ENCODE results near the gene C2orf15.
A peak's percentile ranks its signal among the peaks of the same experiment; 100 is the strongest.

The C2orf15 gene

GRCh38 chr2:99152199-99152895 is 10.8 kb downstream of the C2orf15 start:
- no peak for DNase-seq (ENCODE audit: low read depth, low spot score)
- Histone ChIP-seq H3K9me3 (ENCODE audit: insufficient read depth, low read length) (no peaks in the 10 kb centered on the region), H3K9ac (ENCODE audit: insufficient read length, low read depth) (no peak overlapping the region), H3K4me1 (ENCODE audit: insufficient read depth, insufficient read length) (no peaks in the 10 kb centered on the region), H3K4me3 (ENCODE audit: insufficient read length, low read depth) (no peak overlapping the region), H3K27me3 (ENCODE audit: insufficient read depth, insufficient read length) (no peaks in the 10 kb centered on the region), H3K36me3 (ENCODE audit: insufficient read depth, insufficient read length, low read length) (peaks cover 9% of the 10 kb centered on the region)
- no peak for TF ChIP-seq YY1 (IDR thresholded peaks at IDR 0.05; ENCODE audit: insufficient read depth, insufficient read length)
- no peak for TF ChIP-seq SUZ12 (IDR thresholded peaks at IDR 0.05; ENCODE audit: extremely low read depth, insufficient read depth, insufficient read length)
- no peak for TF ChIP-seq ZNF274 (IDR thresholded peaks at IDR 0.05; ENCODE audit: low read depth, low read length)

GRCh38 chr2:99153921-99154604 is 12.6 kb downstream of the C2orf15 start:
- no peaks in the 10 kb centered on the region for H3K4me1 ChIP-seq (ENCODE audit: insufficient read depth, insufficient read length)
- H3K27me3 ChIP-seq (ENCODE audit: insufficient read depth, insufficient read length) = no peaks in the 10 kb centered on the region
- H3K9me3 ChIP-seq (ENCODE audit: insufficient read depth, low read length) = no peaks in the 10 kb centered on the region
- peak overlapping the region; percentile 83 for H3K9ac ChIP-seq (ENCODE audit: insufficient read length, low read depth)
- DNase-seq (ENCODE audit: low read depth, low spot score) = no peak
- peaks cover 19% of the 10 kb centered on the region for H3K36me3 ChIP-seq (ENCODE audit: insufficient read depth, insufficient read length, low read length)
- peak overlapping the region; percentile 86 for H3K4me3 ChIP-seq (ENCODE audit: insufficient read length, low read depth)
- TF ChIP-seq SUZ12 (IDR thresholded peaks at IDR 0.05; ENCODE audit: extremely low read depth, insufficient read depth, insufficient read length) = no peak

- H3K36me3 ChIP-seq (ENCODE audit: insufficient read depth, insufficient read length, low read length) = peaks cover 25% of the 10 kb centered on the region
- H3K9ac ChIP-seq (ENCODE audit: insufficient read length, low read depth) = peak within 1 kb of the TSS; percentile 95
- peak within 1 kb of the TSS; percentile 86 for H3K4me3 ChIP-seq (ENCODE audit: insufficient read length, low read depth)
- H3K4me1 ChIP-seq (ENCODE audit: insufficient read depth, insufficient read length) = no peaks in the 10 kb centered on the region
- DNase-seq (ENCODE audit: low read depth, low spot score) = peak; percentile 77
- no peaks in the 10 kb centered on the region for H3K9me3 ChIP-seq (ENCODE audit: insufficient read depth, low read length)
- TF ChIP-seq SUZ12 (IDR thresholded peaks at IDR 0.05; ENCODE audit: extremely low read depth, insufficient read depth, insufficient read length) (no peak), YY1 (IDR thresholded peaks at IDR 0.05; ENCODE audit: insufficient read depth, insufficient read length) (no peak)
- H3K27me3 ChIP-seq (ENCODE audit: insufficient read depth, insufficient read length) = no peaks in the 10 kb centered on the region
Measured at GRCh38 chr2:99154643-99155536, 13.4 kb downstream of the C2orf15 start, which contains the start of the genes LIPT1 and TSGA10. Gene LIPT1, plus strand, starts transcription at chr2:99154967. Its CDS starts 6,991 bp downstream, at chr2:99161958. Gene TSGA10, minus strand, starts transcription at chr2:99154942. Its CDS starts 45,503 bp downstream, at chr2:99109439.

- Histone ChIP-seq H3K4me3 (ENCODE audit: insufficient read length, low read depth) (no peak overlapping the region), H3K27me3 (ENCODE audit: insufficient read depth, insufficient read length) (no peaks in the 10 kb centered on the region), H3K4me1 (ENCODE audit: insufficient read depth, insufficient read length) (no peaks in the 10 kb centered on the region), H3K36me3 (ENCODE audit: insufficient read depth, insufficient read length, low read length) (peaks cover 31% of the 10 kb centered on the region), H3K9ac (ENCODE audit: insufficient read length, low read depth) (no peak overlapping the region), H3K9me3 (ENCODE audit: insufficient read depth, low read length) (no peaks in the 10 kb centered on the region)
- no peak for DNase-seq (ENCODE audit: low read depth, low spot score)
- TF ChIP-seq YY1 (IDR thresholded peaks at IDR 0.05; ENCODE audit: insufficient read depth, insufficient read length) (no peak), SUZ12 (IDR thresholded peaks at IDR 0.05; ENCODE audit: extremely low read depth, insufficient read depth, insufficient read length) (no peak), ZNF274 (IDR thresholded peaks at IDR 0.05; ENCODE audit: low read depth, low read length) (no peak)
Measured at GRCh38 chr2:99156891-99157290, 15.4 kb downstream of the C2orf15 start.

GRCh38 chr2:99158599-99158998 is 17.1 kb downstream of the C2orf15 start:
- no peaks in the 10 kb centered on the region for H3K27me3 ChIP-seq (ENCODE audit: insufficient read depth, insufficient read length)
- no peak overlapping the region for H3K9ac ChIP-seq (ENCODE audit: insufficient read length, low read depth)
- H3K4me3 ChIP-seq (ENCODE audit: insufficient read length, low read depth) = no peak overlapping the region
- no peak for TF ChIP-seq ZNF274 (IDR thresholded peaks at IDR 0.05; ENCODE audit: low read depth, low read length)
- no peak for TF ChIP-seq YY1 (IDR thresholded peaks at IDR 0.05; ENCODE audit: insufficient read depth, insufficient read length)
- TF ChIP-seq SUZ12 (IDR thresholded peaks at IDR 0.05; ENCODE audit: extremely low read depth, insufficient read depth, insufficient read length) = no peak
- no peaks in the 10 kb centered on the region for H3K9me3 ChIP-seq (ENCODE audit: insufficient read depth, low read length)
- DNase-seq (ENCODE audit: low read depth, low spot score) = no peak
- H3K4me1 ChIP-seq (ENCODE audit: insufficient read depth, insufficient read length) = no peaks in the 10 kb centered on the region
- peaks cover 38% of the 10 kb centered on the region for H3K36me3 ChIP-seq (ENCODE audit: insufficient read depth, insufficient read length, low read length)

GRCh38 chr2:99159594-99159993 is 18.1 kb downstream of the C2orf15 start:
- no peak for TF ChIP-seq SUZ12 (IDR thresholded peaks at IDR 0.05; ENCODE audit: extremely low read depth, insufficient read depth, insufficient read length)
- TF ChIP-seq ZNF274 (IDR thresholded peaks at IDR 0.05; ENCODE audit: low read depth, low read length) = no peak
- TF ChIP-seq YY1 (IDR thresholded peaks at IDR 0.05; ENCODE audit: insufficient read depth, insufficient read length) = no peak
- no peak for DNase-seq (ENCODE audit: low read depth, low spot score)
- Histone ChIP-seq H3K4me1 (ENCODE audit: insufficient read depth, insufficient read length) (no peaks in the 10 kb centered on the region), H3K9ac (ENCODE audit: insufficient read length, low read depth) (no peak overlapping the region), H3K36me3 (ENCODE audit: insufficient read depth, insufficient read length, low read length) (peaks cover 38% of the 10 kb centered on the region), H3K4me3 (ENCODE audit: insufficient read length, low read depth) (no peak overlapping the region), H3K9me3 (ENCODE audit: insufficient read depth, low read length) (no peaks in the 10 kb centered on the region), H3K27me3 (ENCODE audit: insufficient read depth, insufficient read length) (no peaks in the 10 kb centered on the region)
